SJSA1 (cell line): ENCODE measurements around the gene SNTG2. TPM values are rescaled to one million over a fixed set of nuclear protein-coding genes. Genes with fewer than 3 reads are reported as not detected.
"Not testable (repeated sequence)": the region's sequence is repeated elsewhere in the genome, so short reads cannot be mapped to it uniquely, and the experiment has no call there.

Source experiments
- DNase-seq, 2 experiments: peaks; one replicate each; pipeline ENCODE4 v3.0.0-alpha.2; 2015 to 2020; ENCODE audit warnings: low spot score in 2 of 2, low read depth in 1 of 2
- H3K27ac ChIP-seq: fragments of 250-450 bp; sonication (Bioruptor Pico); 2 replicates; pipeline ENCODE4 v1.5.1; 2020; ENCODE audit warnings: mild to moderate bottlenecking, moderate library complexity
- H3K27me3 ChIP-seq: fragments of 250-450 bp; sonication (Bioruptor Pico); replicated peaks from 2 replicates; pipeline ENCODE4 v1.5.1; 2020; ENCODE audit warnings: mild to moderate bottlenecking, moderate library complexity
- H3K36me3 ChIP-seq: fragments of 250-450 bp; sonication (Bioruptor Pico); 2 replicates; pipeline ENCODE4 v1.5.1; 2020; ENCODE audit warnings: mild to moderate bottlenecking
- H3K4me1 ChIP-seq: fragments of 250-450 bp; sonication (Bioruptor Pico); replicated peaks from 2 replicates; pipeline ENCODE4 v1.6.1; 2021; ENCODE audit warnings: mild to moderate bottlenecking
- H3K4me3 ChIP-seq: fragments of 250-450 bp; sonication (Bioruptor Pico); 2 replicates; pipeline ENCODE4 v1.5.1; 2020; ENCODE audit warnings: mild to moderate bottlenecking
- H3K9me3 ChIP-seq: fragments of 250-450 bp; sonication (Bioruptor Pico); replicated peaks from 2 replicates; pipeline ENCODE4 v1.5.1; 2020; ENCODE audit warnings: mild to moderate bottlenecking
- total RNA-seq: library from RNA; depleted of rRNA; stranded (reverse); fragments of >200 nt; shearing (Covaris generic); gene quantifications from 2 replicates; pipeline ENCODE4 v1.2.3, GENCODE V29; 2014; rRNA removed

Gene SNTG2
- total RNA-seq = 6.7 and 8.7 TPM in 2 replicates

- DNase-seq = peak in 1 of 2 experiments; percentile 56
- Histone ChIP-seq H3K4me1 (peaks cover 31% of the 10 kb centered on the region), H3K36me3 (no peaks in the 10 kb centered on the region), H3K9me3 (no peaks in the 10 kb centered on the region), H3K27ac (no peak within 1 kb of the TSS), H3K27me3 (no peaks in the 10 kb centered on the region), H3K4me3 (peak within 1 kb of the TSS; percentile 88)
Measured at GRCh38 chr2:950080-950966, at the start of gene SNTG2. Gene SNTG2 (plus strand): TSS chr2:950849. CDS start chr2:950997, 148 bp downstream.

- no peaks in the 10 kb centered on the region; the same call in 1 of the 2 replicates for H3K9me3 ChIP-seq
- H3K27me3 ChIP-seq = no peaks in the 10 kb centered on the region
- H3K4me3 ChIP-seq = no peak overlapping the region
- no peaks in the 10 kb centered on the region for H3K36me3 ChIP-seq
- no peak overlapping the region for H3K27ac ChIP-seq
- no peak for DNase-seq
- no peaks in the 10 kb centered on the region for H3K4me1 ChIP-seq
Measured at GRCh38 chr2:902584-902983, 48.1 kb upstream of the SNTG2 start.

- no peaks in the 10 kb centered on the region for H3K27me3 ChIP-seq
- no peak overlapping the region for H3K4me3 ChIP-seq
- DNase-seq = peak in 1 of 2 experiments; percentile 25
- H3K36me3 ChIP-seq = no peaks in the 10 kb centered on the region
- no peaks in the 10 kb centered on the region for H3K4me1 ChIP-seq
- no peaks in the 10 kb centered on the region; the same call in 1 of the 2 replicates for H3K9me3 ChIP-seq
- H3K27ac ChIP-seq = no peak overlapping the region
Measured at GRCh38 chr2:903223-903900, 47.3 kb upstream of the SNTG2 start.

- H3K4me1 ChIP-seq = no peaks in the 10 kb centered on the region
- H3K4me3 ChIP-seq = no peak overlapping the region
- no peak overlapping the region for H3K27ac ChIP-seq
- H3K9me3 ChIP-seq = no peaks in the 10 kb centered on the region; the same call in 1 of the 2 replicates
- H3K36me3 ChIP-seq = no peaks in the 10 kb centered on the region
- no peak for DNase-seq
- H3K27me3 ChIP-seq = no peaks in the 10 kb centered on the region
Measured at GRCh38 chr2:904246-905024, 46.2 kb upstream of the SNTG2 start.

- no peak for DNase-seq
- H3K27ac ChIP-seq = no peak overlapping the region
Measured at GRCh38 chr2:905091-905832, 45.4 kb upstream of the SNTG2 start.

GRCh38 chr2:905833-906140 lies 44.9 kb upstream of the SNTG2 start:
- DNase-seq = no peak
- Histone ChIP-seq H3K9me3 (no peaks in the 10 kb centered on the region; the same call in 1 of the 2 replicates), H3K36me3 (no peaks in the 10 kb centered on the region), H3K4me3 (no peak overlapping the region), H3K27me3 (no peaks in the 10 kb centered on the region), H3K27ac (no peak overlapping the region), H3K4me1 (no peaks in the 10 kb centered on the region)

More at GRCh38 chr2:905091-905832, 45.4 kb upstream of the SNTG2 start:
- no peak overlapping the region for H3K4me3 ChIP-seq
- H3K4me1 ChIP-seq = no peaks in the 10 kb centered on the region
- no peaks in the 10 kb centered on the region for H3K36me3 ChIP-seq
- H3K9me3 ChIP-seq = no peaks in the 10 kb centered on the region; the same call in 1 of the 2 replicates
- H3K27me3 ChIP-seq = no peaks in the 10 kb centered on the region

- no peaks in the 10 kb centered on the region for H3K36me3 ChIP-seq
- H3K27me3 ChIP-seq = no peaks in the 10 kb centered on the region
- no peaks in the 10 kb centered on the region for H3K9me3 ChIP-seq
- no peak overlapping the region for H3K27ac ChIP-seq
- H3K4me1 ChIP-seq = no peaks in the 10 kb centered on the region
- H3K4me3 ChIP-seq = no peak overlapping the region
- DNase-seq = no peak
Measured at GRCh38 chr2:907706-908105, 42.9 kb upstream of the SNTG2 start.

- H3K36me3 ChIP-seq = no peaks in the 10 kb centered on the region
- no peak overlapping the region for H3K4me3 ChIP-seq
- no peaks in the 10 kb centered on the region for H3K27me3 ChIP-seq
- DNase-seq = no peak
- no peak overlapping the region for H3K27ac ChIP-seq
- H3K9me3 ChIP-seq = no peaks in the 10 kb centered on the region
- H3K4me1 ChIP-seq = no peaks in the 10 kb centered on the region
Measured at GRCh38 chr2:908568-908967, 42.1 kb upstream of the SNTG2 start.

GRCh38 chr2:909764-910379 lies 40.8 kb upstream of the SNTG2 start:
- not testable (repeated sequence) for H3K4me1 ChIP-seq, H3K36me3 ChIP-seq, H3K27me3 ChIP-seq, H3K9me3 ChIP-seq, H3K4me3 ChIP-seq, DNase-seq, H3K27ac ChIP-seq

GRCh38 chr2:910698-911097 lies 40.0 kb upstream of the SNTG2 start:
- DNase-seq = no peak

GRCh38 chr2:915979-916378 lies 34.7 kb upstream of the SNTG2 start:
- no peak for DNase-seq
- H3K36me3 ChIP-seq = no peaks in the 10 kb centered on the region
- H3K27ac ChIP-seq = no peak overlapping the region
- H3K4me3 ChIP-seq = no peak overlapping the region
- H3K27me3 ChIP-seq = no peaks in the 10 kb centered on the region
- no peaks in the 10 kb centered on the region for H3K9me3 ChIP-seq
- no peaks in the 10 kb centered on the region for H3K4me1 ChIP-seq

More at GRCh38 chr2:910698-911097, 40.0 kb upstream of the SNTG2 start:
- H3K27ac ChIP-seq = no peak overlapping the region
- no peaks in the 10 kb centered on the region for H3K9me3 ChIP-seq
- no peaks in the 10 kb centered on the region for H3K4me1 ChIP-seq
- H3K27me3 ChIP-seq = no peaks in the 10 kb centered on the region
- H3K4me3 ChIP-seq = no peak overlapping the region
- H3K36me3 ChIP-seq = no peaks in the 10 kb centered on the region

- Histone ChIP-seq H3K36me3 (no peaks in the 10 kb centered on the region), H3K9me3 (no peaks in the 10 kb centered on the region), H3K27me3 (no peaks in the 10 kb centered on the region), H3K27ac (no peak overlapping the region), H3K4me3 (no peak overlapping the region), H3K4me1 (no peaks in the 10 kb centered on the region)
- DNase-seq = no peak
Measured at GRCh38 chr2:916935-917334, 33.7 kb upstream of the SNTG2 start.

GRCh38 chr2:919672-920071 lies 31.0 kb upstream of the SNTG2 start:
- no peak for DNase-seq
- Histone ChIP-seq H3K4me1 (no peaks in the 10 kb centered on the region), H3K27me3 (no peaks in the 10 kb centered on the region), H3K9me3 (no peaks in the 10 kb centered on the region), H3K4me3 (no peak overlapping the region), H3K36me3 (no peaks in the 10 kb centered on the region), H3K27ac (no peak overlapping the region)
